RWPE1 (cell line): Measurements from ENCODE around the gene RNU11.

ENCODE experiments used
- CTCF ChIA-PET: fragments of 350-600 bp; sonication (Branson Sonifier 250); formaldehyde crosslinking; extraction: SDS; loops from one replicate; lab custom pipeline; 2021; lab: Yijun Ruan, JAX
- POLR2A ChIA-PET: fragments of 400-600 bp; formaldehyde crosslinking; extraction: SDS; loops from one replicate; lab custom pipeline; 2020; ENCODE audit warnings: antibody characterized with exemption; ENCODE audit not compliant: low non-redundant PET; lab: Yijun Ruan, JAX
- DNase-seq: peaks from one replicate; pipeline ENCODE4 v3.0.0; 2012; ENCODE audit warnings: low spot score
- H3K27ac ChIP-seq: fragments of 450-650 bp; 2 replicates; pipeline ENCODE4 v1.5.1; 2017
- CTCF ChIP-seq: fragments of 450-650 bp; conservative IDR thresholded peaks from 2 replicates; pipeline ENCODE4 v1.5.1; 2017; ENCODE audit warnings: low read depth, mild to moderate bottlenecking

Gene RNU11

DNA sequence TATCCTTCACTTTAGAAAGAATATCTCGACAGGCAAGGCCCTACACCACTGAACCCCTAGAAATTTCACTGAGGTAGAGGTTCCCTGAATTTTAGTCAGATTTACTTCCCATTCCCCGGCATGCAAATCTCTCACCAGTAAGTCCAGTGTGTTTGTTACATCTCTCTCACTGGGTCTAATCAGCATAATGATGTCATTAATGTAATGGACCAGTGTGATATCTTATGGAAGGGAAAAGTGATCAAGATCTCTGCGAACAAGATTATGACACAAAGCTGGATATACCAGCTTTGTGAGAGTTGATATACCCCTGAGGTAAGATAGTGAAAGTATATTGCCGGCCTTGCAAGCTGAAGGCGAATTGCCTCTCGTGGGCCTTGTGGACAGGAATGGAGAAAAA lies 7.9 kb downstream of the RNU11 start:
- DNase-seq, result no peak
- ChIA-PET POLR2A (no interaction called here), CTCF (no interaction called here)
- H3K27ac ChIP-seq, result no peak overlapping the region
- TF ChIP-seq CTCF, result no peak

- TF ChIP-seq CTCF, result no peak
- POLR2A ChIA-PET, result no interaction called here
- no peak for DNase-seq
- H3K27ac ChIP-seq, result no peak overlapping the region
- CTCF ChIA-PET, result no interaction called here
These were observed 15.6 kb downstream of the RNU11 start for GRCh38 chr1:28663871-28664470.

- no peak for TF ChIP-seq CTCF
- ChIA-PET CTCF (no interaction called here), POLR2A (interaction anchor here (0.6 to 0.7 kb wide), 2 partner anchors 45 to 160 kb away, joined by 3 to 4 read pairs; no protein-coding TSS in a partner anchor)
- no peak for DNase-seq
- peak overlapping the region; percentile 98; the same call in 1 of the 2 replicates for H3K27ac ChIP-seq
These were observed 18.4 kb downstream of the RNU11 start for GRCh38 chr1:28666806-28667205.

DNA sequence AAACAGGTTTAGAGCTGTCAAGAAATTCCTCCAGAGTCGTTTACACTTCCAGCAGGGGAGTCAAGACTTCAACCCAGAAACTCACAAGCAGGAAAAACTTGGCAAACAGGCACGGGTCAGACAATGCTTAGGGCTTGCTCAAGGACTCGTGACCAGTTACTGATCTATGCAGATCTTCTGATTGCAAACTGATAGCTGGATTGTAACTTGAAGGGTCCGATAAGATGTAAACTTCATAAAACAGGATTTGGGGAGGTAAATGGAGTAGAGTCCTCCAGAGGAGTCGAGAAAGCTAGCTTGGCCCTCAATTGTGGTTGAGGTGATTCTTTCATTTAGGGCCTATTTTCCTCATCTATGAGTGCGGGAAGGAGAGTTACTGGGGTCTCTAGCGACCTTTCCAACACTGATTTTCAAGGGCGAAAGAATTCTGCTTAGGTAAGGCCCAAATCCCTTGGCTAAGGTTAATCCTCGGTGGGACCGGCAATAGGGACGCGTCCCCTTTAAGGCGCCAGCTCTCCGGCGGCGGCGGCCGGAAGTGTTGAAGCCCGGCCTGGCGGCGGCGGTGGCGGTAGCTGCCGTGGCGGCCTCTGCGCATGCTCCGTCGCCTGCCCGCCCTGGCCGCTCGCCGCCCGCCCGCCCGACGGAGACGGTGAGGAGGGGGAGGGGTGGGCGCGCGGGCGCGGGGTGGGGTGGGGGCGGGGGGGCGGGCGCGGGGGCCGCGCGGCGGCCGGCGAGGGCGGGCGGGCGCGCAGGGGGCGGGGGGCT lies 20.0 kb downstream of the RNU11 start, which contains the start of gene GMEB1:
Gene GMEB1 (plus strand): TSS at position 594 of the 765 bp plus-strand sequence. CDS start 14,829 bp downstream, outside the sequence.
- H3K27ac ChIP-seq, result peak within 1 kb of the TSS; percentile 98
- TF ChIP-seq CTCF, result no peak

GRCh38 chr1:28668956-28669723 lies 20.7 kb downstream of the RNU11 start:
- POLR2A ChIA-PET, result interaction anchor here (0.6 to 1.7 kb wide), 5 partner anchors 26 to 1638 kb away, joined by 5 to 8 read pairs (median 6); partner anchors contain the start of gene TAF12
- peak; percentile 23 for DNase-seq
- no peak for TF ChIP-seq CTCF
- H3K27ac ChIP-seq, result peak overlapping the region; percentile 98
- CTCF ChIA-PET, result interaction anchor here (0.6 kb wide), 1 partner anchor 67 kb away, joined by 3 read pairs; no protein-coding TSS in a partner anchor

More for the DNA sequence above, 20.0 kb downstream of the RNU11 start, which contains the start of gene GMEB1:
- POLR2A ChIA-PET, result interaction anchor here (0.6 to 1.7 kb wide), 4 partner anchors 20 to 1637 kb away, joined by 3 to 7 read pairs (median 4); partner anchors contain the start of genes RNU11, TAF12 and YTHDF2
- CTCF ChIA-PET, result interaction anchor here (0.6 to 0.7 kb wide), 2 partner anchors 13 to 88 kb away, joined by 3 to 4 read pairs; no protein-coding TSS in a partner anchor
- peak; percentile 89 for DNase-seq
